ENCODE results near the gene DOCK11. TPM values are rescaled to one million over a fixed set of nuclear protein-coding genes. Genes with fewer than 3 reads are reported as not detected.
"Not testable (repeated sequence)": the region's sequence is repeated elsewhere in the genome, so short reads cannot be mapped to it uniquely, and the experiment has no call there.

The DOCK11 gene
- polyA plus RNA-seq, 3 donors = 20.8 to 39.7 (median 34.8) TPM

DNA sequence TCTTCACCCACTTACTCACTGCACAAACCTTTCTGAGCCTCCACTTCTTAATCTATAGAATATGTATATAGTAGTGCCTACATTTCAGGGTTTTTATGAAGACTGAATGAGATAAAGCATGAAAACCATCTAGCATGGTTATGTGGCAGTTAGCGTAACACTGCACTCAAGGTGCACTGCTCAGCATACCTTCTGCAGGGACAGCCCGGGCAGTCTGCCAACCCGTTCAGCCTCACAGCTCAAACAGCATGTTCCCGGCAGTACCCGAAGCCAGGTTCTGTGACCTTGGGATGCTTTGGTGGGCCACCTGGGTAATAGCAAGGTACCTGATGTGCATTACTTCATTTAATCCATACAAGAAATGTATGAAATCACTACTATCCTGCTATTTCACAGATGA lies 81.4 kb downstream of the DOCK11 start:
- Histone ChIP-seq H3K9ac (ENCODE audit: insufficient read depth, low read length, poor library complexity, severe bottlenecking) (no peak overlapping the region), H3K36me3 (replicated peaks in 1 of 2; ENCODE audit: control insufficient read depth in 1 of 2, insufficient read depth in 2 of 2, low read length in 2 of 2) (peaks cover 70 to 94% of the 10 kb centered on the region in 2 donors), H3K4me2 (replicated peaks; ENCODE audit: extremely low read depth, low read length, poor library complexity, severe bottlenecking) (no peak overlapping the region), H3K4me3 (replicated peaks in 1 of 3; ENCODE audit: low read depth in 2 of 3, low read length in 3 of 3) (no peak overlapping the region), H3K4me1 (ENCODE audit: control insufficient read depth in 1 of 2, insufficient read depth in 2 of 2, low read length in 2 of 2) (no peaks in the 10 kb centered on the region), H2AFZ (ENCODE audit: insufficient read depth, low read depth, low read length, poor library complexity, severe bottlenecking) (no peak overlapping the region), H3K27ac (ENCODE audit: low read depth in 1 of 2, low read length in 2 of 2) (no peak overlapping the region), H3K9me3 (replicated peaks in 1 of 2; ENCODE audit: control insufficient read depth in 1 of 2, insufficient read depth in 1 of 2, low read length in 2 of 2) (peaks cover 0 to under 1% of the 10 kb centered on the region in 2 donors), H3K27me3 (ENCODE audit: control insufficient read depth in 2 of 2, insufficient read depth in 2 of 2, low read length in 2 of 2) (no peaks in the 10 kb centered on the region), H3K79me2 (ENCODE audit: insufficient read depth, low read length) (no peaks in the 10 kb centered on the region), H4K20me1 (ENCODE audit: insufficient read depth, low read length) (peaks cover 24% of the 10 kb centered on the region)
- peaks cover 46 to 68% of the 10 kb centered on the region in 2 donors for H3K36me3 Mint-ChIP-seq
- peaks cover 0 to 4% (median 0%) of the 10 kb centered on the region in 3 donors for H3K27me3 Mint-ChIP-seq (ENCODE audit: low read depth in 3 of 3)
- no peak overlapping the region for H3K4me3 Mint-ChIP-seq
- H3K9me3 Mint-ChIP-seq = peaks cover 0 to 5% (median 2%) of the 10 kb centered on the region in 7 donors
- DNase-seq = no peak
- no CpG with 5 or more reads among the region's 5 CpGs for WGBS (ENCODE audit: insufficient coverage)
- TF ChIP-seq, protein P1, sequence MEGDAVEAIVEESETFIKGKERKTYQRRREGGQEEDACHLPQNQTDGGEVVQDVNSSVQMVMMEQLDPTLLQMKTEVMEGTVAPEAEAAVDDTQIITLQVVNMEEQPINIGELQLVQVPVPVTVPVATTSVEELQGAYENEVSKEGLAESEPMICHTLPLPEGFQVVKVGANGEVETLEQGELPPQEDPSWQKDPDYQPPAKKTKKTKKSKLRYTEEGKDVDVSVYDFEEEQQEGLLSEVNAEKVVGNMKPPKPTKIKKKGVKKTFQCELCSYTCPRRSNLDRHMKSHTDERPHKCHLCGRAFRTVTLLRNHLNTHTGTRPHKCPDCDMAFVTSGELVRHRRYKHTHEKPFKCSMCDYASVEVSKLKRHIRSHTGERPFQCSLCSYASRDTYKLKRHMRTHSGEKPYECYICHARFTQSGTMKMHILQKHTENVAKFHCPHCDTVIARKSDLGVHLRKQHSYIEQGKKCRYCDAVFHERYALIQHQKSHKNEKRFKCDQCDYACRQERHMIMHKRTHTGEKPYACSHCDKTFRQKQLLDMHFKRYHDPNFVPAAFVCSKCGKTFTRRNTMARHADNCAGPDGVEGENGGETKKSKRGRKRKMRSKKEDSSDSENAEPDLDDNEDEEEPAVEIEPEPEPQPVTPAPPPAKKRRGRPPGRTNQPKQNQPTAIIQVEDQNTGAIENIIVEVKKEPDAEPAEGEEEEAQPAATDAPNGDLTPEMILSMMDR (IDR thresholded peaks at IDR 0.05) = no peak
- intact Hi-C loops (cut with micrococcal nuclease) = loop anchor here in 1 of 2 donors (10.0 kb wide), 1 partner anchor 122 kb away; no protein-coding TSS in a partner anchor
- no peaks in the 10 kb centered on the region for H3K4me1 Mint-ChIP-seq
- H3K27ac Mint-ChIP-seq = no peak overlapping the region

- no peaks in the 10 kb centered on the region for H3K79me2 ChIP-seq (ENCODE audit: insufficient read depth, low read length)
- Mint-ChIP-seq H3K4me1 (no peaks in the 10 kb centered on the region), H3K27me3 (ENCODE audit: low read depth in 3 of 3) (no peaks in the 10 kb centered on the region), H3K36me3 (peaks cover 44 to 61% of the 10 kb centered on the region in 2 donors), H3K27ac (no peak overlapping the region), H3K9me3 (peaks cover 0 to 9% (median 4%) of the 10 kb centered on the region in 7 donors), H3K4me3 (no peak overlapping the region)
- H4K20me1 ChIP-seq (ENCODE audit: insufficient read depth, low read length) = peaks cover 19% of the 10 kb centered on the region
- intact Hi-C loops (cut with micrococcal nuclease) = loop anchor here in 1 of 2 donors (10.0 kb wide), 1 partner anchor 125 kb away; no protein-coding TSS in a partner anchor
- H3K9me3 ChIP-seq (replicated peaks in 1 of 2; ENCODE audit: control insufficient read depth in 1 of 2, insufficient read depth in 1 of 2, low read length in 2 of 2) = peaks cover 0 to 6% of the 10 kb centered on the region in 2 donors
- no peak overlapping the region for H3K4me3 ChIP-seq (replicated peaks in 1 of 3; ENCODE audit: low read depth in 2 of 3, low read length in 3 of 3)
- no peaks in the 10 kb centered on the region for H3K27me3 ChIP-seq (ENCODE audit: control insufficient read depth in 2 of 2, insufficient read depth in 2 of 2, low read length in 2 of 2)
- TF ChIP-seq, protein P1 (IDR thresholded peaks at IDR 0.05) = no peak
- H2AFZ ChIP-seq (ENCODE audit: insufficient read depth, low read depth, low read length, poor library complexity, severe bottlenecking) = no peak overlapping the region
- no peak overlapping the region for H3K9ac ChIP-seq (ENCODE audit: insufficient read depth, low read length, poor library complexity, severe bottlenecking)
- DNase-seq = no peak
- H3K36me3 ChIP-seq (replicated peaks in 1 of 2; ENCODE audit: control insufficient read depth in 1 of 2, insufficient read depth in 2 of 2, low read length in 2 of 2) = peaks cover 63 to 94% of the 10 kb centered on the region in 2 donors
- no peaks in the 10 kb centered on the region for H3K4me1 ChIP-seq (ENCODE audit: control insufficient read depth in 1 of 2, insufficient read depth in 2 of 2, low read length in 2 of 2)
- no peak overlapping the region for H3K27ac ChIP-seq (ENCODE audit: low read depth in 1 of 2, low read length in 2 of 2)
- WGBS (ENCODE audit: insufficient coverage) = no CpG with 5 or more reads among the region's 1 CpG
- no peak overlapping the region for H3K4me2 ChIP-seq (replicated peaks; ENCODE audit: extremely low read depth, low read length, poor library complexity, severe bottlenecking)
Observed at GRCh38 chrX:118579417-118579816, 83.8 kb downstream of the DOCK11 start.

GRCh38 chrX:118582926-118583325 lies 87.3 kb downstream of the DOCK11 start:
- H3K9me3 Mint-ChIP-seq; H3K27me3 Mint-ChIP-seq (ENCODE audit: low read depth in 3 of 3); H3K9me3 ChIP-seq (replicated peaks in 1 of 2; ENCODE audit: control insufficient read depth in 1 of 2, insufficient read depth in 1 of 2, low read length in 2 of 2); DNase-seq; H3K9ac ChIP-seq (ENCODE audit: insufficient read depth, low read length, poor library complexity, severe bottlenecking); H3K27ac ChIP-seq (ENCODE audit: low read depth in 1 of 2, low read length in 2 of 2); H2AFZ ChIP-seq (ENCODE audit: insufficient read depth, low read depth, low read length, poor library complexity, severe bottlenecking); H3K27ac Mint-ChIP-seq; H3K27me3 ChIP-seq (ENCODE audit: control insufficient read depth in 2 of 2, insufficient read depth in 2 of 2, low read length in 2 of 2); H3K4me3 ChIP-seq (replicated peaks in 1 of 3; ENCODE audit: low read depth in 2 of 3, low read length in 3 of 3); H3K4me3 Mint-ChIP-seq; H3K4me1 ChIP-seq (ENCODE audit: control insufficient read depth in 1 of 2, insufficient read depth in 2 of 2, low read length in 2 of 2); intact Hi-C loops (cut with micrococcal nuclease); H3K79me2 ChIP-seq (ENCODE audit: insufficient read depth, low read length); H4K20me1 ChIP-seq (ENCODE audit: insufficient read depth, low read length); H3K4me2 ChIP-seq (replicated peaks; ENCODE audit: extremely low read depth, low read length, poor library complexity, severe bottlenecking): not testable (repeated sequence)
- peaks cover 10% of the 10 kb centered on the region for H3K4me1 Mint-ChIP-seq
- H3K36me3 ChIP-seq (replicated peaks in 1 of 2; ENCODE audit: control insufficient read depth in 1 of 2, insufficient read depth in 2 of 2, low read length in 2 of 2) = peaks cover 61 to 91% of the 10 kb centered on the region in 2 donors
- no CpG with 5 or more reads among the region's 3 CpGs for WGBS (ENCODE audit: insufficient coverage)
- peaks cover 60 to 67% of the 10 kb centered on the region in 2 donors for H3K36me3 Mint-ChIP-seq

All from CD14-positive monocyte (primary cell).